Ectodermal cell (in vitro differentiated cells): ENCODE measurements around the gene MFAP3L.
"Not testable (repeated sequence)": the region's sequence is repeated elsewhere in the genome, so short reads cannot be mapped to it uniquely, and the experiment has no call there.

ENCODE experiments used
- H3K27ac ChIP-seq: 2 replicates; pipeline ENCODE4 v1.7.0; 2013; ENCODE audit warnings: mild to moderate bottlenecking, low read depth, low read length; ENCODE audit not compliant: insufficient read depth, poor library complexity, severe bottlenecking
- H3K27me3 ChIP-seq: 2 replicates; pipeline ENCODE4 v1.7.0; 2013; ENCODE audit warnings: mild to moderate bottlenecking, low read length; ENCODE audit not compliant: insufficient read depth, control insufficient read depth, poor library complexity, severe bottlenecking
- H3K36me3 ChIP-seq: one replicate; pipeline ENCODE4 v1.7.0; 2013; ENCODE audit warnings: low read length; ENCODE audit not compliant: control insufficient read depth, insufficient read depth
- H3K4me1 ChIP-seq: one replicate; pipeline ENCODE4 v1.7.0; 2013; ENCODE audit warnings: low read length; ENCODE audit not compliant: control insufficient read depth, insufficient read depth
- H3K4me3 ChIP-seq: 2 replicates; pipeline ENCODE4 v1.7.0; 2013; ENCODE audit warnings: low read depth, low read length, control low read depth; ENCODE audit not compliant: insufficient read depth
- H3K9me3 ChIP-seq: 2 replicates; pipeline ENCODE4 v1.7.0; 2013; ENCODE audit warnings: mild to moderate bottlenecking, low read length, moderate library complexity; ENCODE audit not compliant: control insufficient read depth
- WGBS, 2 experiments: methylation state at CpG; one replicate each; pipeline ENCODE4 v1.1.7; 2013; ENCODE audit warnings: missing lambda C conversion rate in 2 of 2; 5-methylcytosine and 5-hydroxymethylcytosine counted together

MFAP3L gene

DNA sequence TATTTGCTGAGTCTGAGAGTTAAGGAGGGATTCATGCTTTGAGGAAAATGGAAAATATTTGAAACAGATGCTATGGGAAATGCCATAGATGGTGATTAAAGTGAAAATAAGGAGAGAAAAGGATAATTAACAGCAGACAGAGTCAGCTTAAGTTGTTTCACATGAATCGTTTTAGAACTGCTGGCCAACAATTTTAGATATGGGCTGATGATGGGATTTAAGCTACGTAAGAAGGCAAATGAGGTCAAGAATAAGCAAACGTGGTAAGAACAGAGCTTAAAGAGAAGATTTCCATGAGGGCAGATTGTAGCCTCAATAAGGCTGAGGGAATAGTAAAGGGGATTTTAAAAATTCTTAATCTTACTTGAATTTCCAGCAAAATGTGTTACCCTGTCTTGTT, 77.9 kb downstream of the MFAP3L start:
- Histone ChIP-seq H3K4me3 (no peak overlapping the region), H3K9me3 (no peaks in the 10 kb centered on the region), H3K27ac (no peak overlapping the region), H3K4me1 (no peaks in the 10 kb centered on the region), H3K36me3 (no peaks in the 10 kb centered on the region), H3K27me3 (no peaks in the 10 kb centered on the region)
- WGBS, 2 experiments: 88 to 93% methylated on average over 3 of the region's 3 CpGs

DNA sequence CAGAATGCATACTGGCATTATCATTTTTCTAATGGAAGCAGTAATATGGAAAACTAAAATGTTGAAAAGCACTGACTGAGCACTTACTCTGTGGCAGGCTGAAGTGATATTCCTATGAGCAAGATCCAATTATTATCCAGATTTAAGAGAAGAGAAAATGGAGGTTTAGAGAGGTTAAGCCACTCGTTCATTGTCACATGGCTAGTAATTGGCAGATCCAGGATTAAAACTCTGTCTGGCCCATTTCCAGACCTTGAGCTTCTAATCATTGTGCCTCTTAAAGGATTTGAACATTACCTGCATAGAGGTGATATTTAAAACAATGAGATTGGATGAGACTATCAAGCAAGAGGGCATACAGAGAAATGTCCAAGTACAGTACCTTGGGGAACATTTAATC, 80.6 kb downstream of the MFAP3L start:
- Histone ChIP-seq H3K36me3 (no peaks in the 10 kb centered on the region), H3K27me3 (no peaks in the 10 kb centered on the region), H3K27ac (no peak overlapping the region), H3K9me3 (no peaks in the 10 kb centered on the region), H3K4me1 (no peaks in the 10 kb centered on the region), H3K4me3 (no peak overlapping the region)
- WGBS, 2 experiments: 93% methylated on average over 1 of the region's 1 CpG

DNA sequence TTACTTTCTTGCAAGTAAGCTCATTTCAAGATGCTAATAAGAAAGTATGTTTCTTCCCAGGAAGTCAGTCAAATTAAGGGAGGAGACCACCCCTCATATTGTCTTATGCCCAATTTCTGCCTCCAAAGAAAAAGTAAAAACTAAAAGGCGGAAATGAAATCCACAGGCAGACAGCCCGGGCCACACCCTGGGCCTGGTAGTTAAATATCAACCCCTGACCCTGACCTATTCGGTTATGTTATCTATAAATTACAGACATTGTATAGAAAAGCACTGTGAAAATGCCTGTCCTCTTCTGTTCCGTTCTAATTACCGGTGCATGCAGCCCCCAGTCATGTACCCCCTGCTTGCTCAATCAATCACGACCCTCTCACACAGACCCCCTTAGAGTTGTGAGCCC, 82.6 kb downstream of the MFAP3L start:
- not testable (repeated sequence) for H3K27ac ChIP-seq, H3K4me1 ChIP-seq, H3K36me3 ChIP-seq, H3K9me3 ChIP-seq, H3K27me3 ChIP-seq, H3K4me3 ChIP-seq
- 89 to 91% methylated on average over 6 of the region's 6 CpGs for WGBS, 2 experiments

DNA sequence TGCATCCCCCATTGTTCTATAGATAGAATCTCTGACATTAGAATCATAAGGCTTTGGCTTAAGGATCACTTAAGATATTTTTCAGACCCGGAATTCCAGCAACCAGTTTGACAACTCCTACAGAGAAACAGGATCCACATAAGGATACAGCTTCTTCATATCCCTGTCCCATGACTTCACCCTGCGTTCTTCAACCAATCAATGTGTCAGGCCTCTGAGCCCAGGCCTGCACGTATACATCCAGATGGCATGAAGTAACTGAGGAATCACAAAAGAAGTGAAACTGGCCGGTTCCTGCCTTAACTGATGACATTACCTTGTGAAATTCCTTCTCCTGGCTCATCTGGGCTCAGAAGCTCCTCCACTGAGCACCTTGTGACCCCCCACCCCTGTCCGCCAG, 85.1 kb downstream of the MFAP3L start:
- Histone ChIP-seq H3K27me3 (no peaks in the 10 kb centered on the region), H3K4me1 (no peaks in the 10 kb centered on the region), H3K36me3 (no peaks in the 10 kb centered on the region), H3K27ac (no peak overlapping the region), H3K4me3 (no peak overlapping the region), H3K9me3 (no peaks in the 10 kb centered on the region)
- 87 to 92% methylated on average over 5 of the region's 5 CpGs for WGBS, 2 experiments

DNA sequence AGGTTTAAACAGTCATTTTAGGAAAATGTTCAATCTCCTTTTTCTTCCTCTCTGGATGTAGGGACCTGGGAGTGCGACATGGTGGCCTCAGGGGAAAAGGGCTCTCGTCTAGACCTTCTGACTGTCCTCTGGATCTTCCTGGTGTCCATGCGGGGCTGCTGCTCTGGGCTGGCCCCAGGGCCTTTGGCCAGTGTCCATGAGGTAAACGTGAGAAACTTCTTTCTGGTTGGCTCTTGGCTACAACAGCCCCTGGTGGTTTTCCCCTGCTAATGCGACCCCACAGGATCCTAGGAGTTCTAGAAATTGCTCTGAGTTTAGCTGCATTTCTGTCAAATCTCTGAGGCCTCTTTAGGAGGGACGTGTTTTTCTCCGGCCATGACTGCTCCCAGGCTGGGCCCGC, 85.7 kb downstream of the MFAP3L start:
- H3K27ac ChIP-seq: no peak overlapping the region

More for the DNA sequence above, 85.7 kb downstream of the MFAP3L start:
- no peaks in the 10 kb centered on the region for H3K4me1 ChIP-seq
- WGBS, 2 experiments: 88 to 90% methylated on average over 8 of the region's 8 CpGs
- H3K9me3 ChIP-seq: no peaks in the 10 kb centered on the region
- no peak overlapping the region for H3K4me3 ChIP-seq
- H3K36me3 ChIP-seq: no peaks in the 10 kb centered on the region
- H3K27me3 ChIP-seq: no peaks in the 10 kb centered on the region
